ENCODE measurements around the gene ALOX5.
"Not testable (repeated sequence)": the region's sequence is repeated elsewhere in the genome, so short reads cannot be mapped to it uniquely, and the experiment has no call there.

The ALOX5 gene

GRCh38 chr10:45410489-45410806 lies 36.4 kb downstream of the ALOX5 start:
- H3K27me3 Mint-ChIP-seq (ENCODE audit: low read depth), result peaks cover 14% of the 10 kb centered on the region
- H3K9me3 Mint-ChIP-seq, result peaks cover 4% of the 10 kb centered on the region
- H3K27ac Mint-ChIP-seq, result no peak overlapping the region
- no peaks in the 10 kb centered on the region for H3K4me1 Mint-ChIP-seq
- TF ChIP-seq CTCF (IDR thresholded peaks at IDR 0.05; ENCODE audit: unreplicated experiment in 3 of 3), result no peak
- H3K4me3 Mint-ChIP-seq, result no peak overlapping the region
- no peaks in the 10 kb centered on the region for H3K36me3 Mint-ChIP-seq (ENCODE audit: low read depth)

- no peak overlapping the region for H3K4me3 Mint-ChIP-seq
- peaks cover 4% of the 10 kb centered on the region for H3K9me3 Mint-ChIP-seq
- no peaks in the 10 kb centered on the region for H3K4me1 Mint-ChIP-seq
- TF ChIP-seq CTCF (IDR thresholded peaks at IDR 0.05; ENCODE audit: unreplicated experiment in 3 of 3), result no peak
- H3K27ac Mint-ChIP-seq, result no peak overlapping the region
- peaks cover 14% of the 10 kb centered on the region for H3K27me3 Mint-ChIP-seq (ENCODE audit: low read depth)
- H3K36me3 Mint-ChIP-seq (ENCODE audit: low read depth), result no peaks in the 10 kb centered on the region
These were observed 37.0 kb downstream of the ALOX5 start for GRCh38 chr10:45410807-45411606.

- H3K9me3 Mint-ChIP-seq, result peaks cover 4% of the 10 kb centered on the region
- H3K36me3 Mint-ChIP-seq (ENCODE audit: low read depth), result no peaks in the 10 kb centered on the region
- H3K4me1 Mint-ChIP-seq, result no peaks in the 10 kb centered on the region
- H3K4me3 Mint-ChIP-seq, result no peak overlapping the region
- no peak for TF ChIP-seq CTCF (IDR thresholded peaks at IDR 0.05; ENCODE audit: unreplicated experiment in 3 of 3)
- no peak overlapping the region for H3K27ac Mint-ChIP-seq
- peaks cover 10% of the 10 kb centered on the region for H3K27me3 Mint-ChIP-seq (ENCODE audit: low read depth)
These were observed 37.6 kb downstream of the ALOX5 start for GRCh38 chr10:45411607-45411940.

- not testable (repeated sequence) for H3K27me3 Mint-ChIP-seq (ENCODE audit: low read depth); H3K27ac Mint-ChIP-seq; H3K9me3 Mint-ChIP-seq; H3K36me3 Mint-ChIP-seq (ENCODE audit: low read depth); H3K4me3 Mint-ChIP-seq
- peaks cover 16% of the 10 kb centered on the region for H3K4me1 Mint-ChIP-seq
These were observed 41.0 kb downstream of the ALOX5 start for GRCh38 chr10:45415062-45415461.

- H3K36me3 Mint-ChIP-seq (ENCODE audit: low read depth), result no peaks in the 10 kb centered on the region
- no peak for TF ChIP-seq CTCF (IDR thresholded peaks at IDR 0.05; ENCODE audit: unreplicated experiment in 3 of 3)
- peaks cover 4% of the 10 kb centered on the region for H3K27me3 Mint-ChIP-seq (ENCODE audit: low read depth)
These were observed 42.6 kb downstream of the ALOX5 start for GRCh38 chr10:45416603-45417002.

GRCh38 chr10:45417746-45418145 lies 43.7 kb downstream of the ALOX5 start:
- Mint-ChIP-seq H3K27me3 (ENCODE audit: low read depth) (peaks cover 4% of the 10 kb centered on the region), H3K36me3 (ENCODE audit: low read depth) (no peaks in the 10 kb centered on the region), H3K4me3 (peak overlapping the region; percentile 71 to 77 (median 75)), H3K9me3 (peaks cover 4% of the 10 kb centered on the region), H3K4me1 (peaks cover 24% of the 10 kb centered on the region), H3K27ac (no peak overlapping the region)
- TF ChIP-seq CTCF (IDR thresholded peaks at IDR 0.05; ENCODE audit: unreplicated experiment in 3 of 3), result no peak

More at GRCh38 chr10:45416603-45417002, 42.6 kb downstream of the ALOX5 start:
- Mint-ChIP-seq H3K9me3 (peaks cover 4% of the 10 kb centered on the region), H3K4me3 (peak overlapping the region; percentile 1 to 46 (median 10)), H3K4me1 (peaks cover 24% of the 10 kb centered on the region), H3K27ac (no peak overlapping the region)

Measured in nephron (organoid).